Left hindlimb (tissue), 1 donor: ENCODE results near the gene GGTLC3.
A peak's percentile ranks its signal among the peaks of the same experiment; 100 is the strongest.
"Not testable (repeated sequence)": the region's sequence is repeated elsewhere in the genome, so short reads cannot be mapped to it uniquely, and the experiment has no call there.

ENCODE experiments used
- DNase-seq: peaks from one replicate; pipeline ENCODE4 v3.0.0-alpha.2; 2018

The GGTLC3 gene

GRCh38 chr22:18518061-18518460, at the start of gene GGTLC3:
GGTLC3 (minus strand) TSS chr22:18518161; CDS start chr22:18517897, 264 bp downstream.
- not testable (repeated sequence) for DNase-seq

GRCh38 chr22:18560099-18560974, 42.4 kb upstream of the GGTLC3 start:
- not testable (repeated sequence) for DNase-seq

- DNase-seq, result not testable (repeated sequence)
Observed at GRCh38 chr22:18558939-18559338, 41.0 kb upstream of the GGTLC3 start.

- not testable (repeated sequence) for DNase-seq
Observed at GRCh38 chr22:18558516-18558915, 40.6 kb upstream of the GGTLC3 start.

- DNase-seq, result not testable (repeated sequence)
Observed at GRCh38 chr22:18554280-18555256, 36.6 kb upstream of the GGTLC3 start.

- not testable (repeated sequence) for DNase-seq
Observed at GRCh38 chr22:18552839-18553597, 35.1 kb upstream of the GGTLC3 start.

GRCh38 chr22:18551046-18551445, 33.1 kb upstream of the GGTLC3 start:
- DNase-seq, result not testable (repeated sequence)

- not testable (repeated sequence) for DNase-seq
Observed at GRCh38 chr22:18549458-18550179, 31.7 kb upstream of the GGTLC3 start.

GRCh38 chr22:18544615-18545014, 26.7 kb upstream of the GGTLC3 start:
- not testable (repeated sequence) for DNase-seq

- not testable (repeated sequence) for DNase-seq
Observed at GRCh38 chr22:18543400-18543799, 25.4 kb upstream of the GGTLC3 start.

- not testable (repeated sequence) for DNase-seq
Observed at GRCh38 chr22:18539994-18540393, 22.0 kb upstream of the GGTLC3 start.

- not testable (repeated sequence) for DNase-seq
Observed at GRCh38 chr22:18534315-18534714, 16.4 kb upstream of the GGTLC3 start.

- DNase-seq, result not testable (repeated sequence)
Observed at GRCh38 chr22:18533633-18534032, 15.7 kb upstream of the GGTLC3 start.

- DNase-seq, result not testable (repeated sequence)
Observed at GRCh38 chr22:18529416-18530145, 11.6 kb upstream of the GGTLC3 start.

- peak; percentile 91 for DNase-seq
Observed at GRCh38 chr22:18528597-18529415, 10.8 kb upstream of the GGTLC3 start.

- DNase-seq, result not testable (repeated sequence)
Observed at GRCh38 chr22:18527752-18528596, 10.0 kb upstream of the GGTLC3 start, which contains the start of gene TMEM191B. TMEM191B (plus strand) TSS chr22:18527802; CDS start chr22:18527981, 179 bp downstream.

- DNase-seq, result not testable (repeated sequence)
Observed at GRCh38 chr22:18523328-18523727, 5.4 kb upstream of the GGTLC3 start.

GRCh38 chr22:18522762-18523161, 4.8 kb upstream of the GGTLC3 start:
- DNase-seq, result not testable (repeated sequence)

- DNase-seq, result not testable (repeated sequence)
Observed at GRCh38 chr22:18513454-18513853, 4.5 kb downstream of the GGTLC3 start.
